Stimulated activated effector memory CD8-positive, alpha-beta T cell treated with anti-CD3 and anti-CD28 coated beads, Interleukin-12 subunit alpha, Interleukin-12 subunit beta, amount 100 ng/mL, for 72 hours (primary cell): ENCODE measurements around the gene ICAM4.

ENCODE experiments used
- ATAC-seq: fragments of 150-1000 bp; cut with Tn5 transposase; 2 replicates; pipeline ENCODE4 v1.10.0; 2021
- DNase-seq, 2 donors: peaks; one replicate each; pipeline ENCODE4 v3.0.0; 2021 to 2022; ENCODE audit warnings: low spot score in 2 of 2
- H3K27ac Mint-ChIP-seq: one replicate; pipeline ENCODE4 v1.8.0; 2022; ENCODE audit warnings: mild to moderate bottlenecking, mixed read lengths
- H3K36me3 Mint-ChIP-seq: one replicate; pipeline ENCODE4 v1.8.0; 2022; ENCODE audit warnings: mild to moderate bottlenecking, mixed read lengths
- H3K4me1 Mint-ChIP-seq: one replicate; pipeline ENCODE4 v1.8.0; 2022; ENCODE audit warnings: mixed read lengths
- H3K4me3 Mint-ChIP-seq: one replicate; pipeline ENCODE4 v1.8.0; 2022; ENCODE audit warnings: mild to moderate bottlenecking, mixed read lengths
- H3K9me3 Mint-ChIP-seq: one replicate; pipeline ENCODE4 v1.8.0; 2022; ENCODE audit warnings: mixed read lengths

The ICAM4 gene

DNA sequence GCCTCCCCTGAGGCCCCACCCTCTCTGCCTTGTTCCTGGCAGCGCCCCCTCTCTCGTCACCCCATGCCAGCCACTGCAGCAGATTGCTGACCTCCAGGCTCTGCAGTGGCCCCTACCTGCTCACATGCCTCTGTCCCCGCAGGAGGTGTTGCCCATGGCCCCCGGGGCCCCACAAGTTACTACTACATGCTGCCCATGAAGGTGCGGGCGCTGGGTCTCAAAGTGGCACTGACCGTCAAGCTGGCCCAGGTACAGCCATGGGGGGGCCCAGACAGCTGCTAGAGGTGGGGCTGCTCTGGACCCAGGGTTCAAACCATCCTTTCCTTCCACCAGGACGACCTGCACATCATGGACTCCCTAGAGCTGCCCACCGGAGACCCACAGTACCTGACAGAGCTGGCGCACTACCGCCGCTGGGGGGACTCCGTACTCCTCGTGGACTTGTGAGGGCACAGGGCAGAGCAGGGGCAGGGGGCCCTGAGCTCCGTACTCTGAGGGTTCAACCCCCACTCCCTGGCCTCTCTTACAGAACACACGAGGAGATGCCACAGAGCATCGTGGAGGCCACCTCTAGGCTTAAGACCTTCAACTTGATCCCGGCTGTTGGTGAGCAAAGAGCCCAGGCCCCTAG lies 28.6 kb upstream of the ICAM4 start:
- DNase-seq (no peak), ATAC-seq (no peak)
- Mint-ChIP-seq H3K4me1 (peaks cover 34% of the 10 kb centered on the region), H3K4me3 (no peak overlapping the region), H3K27ac (no peak overlapping the region), H3K9me3 (no peaks in the 10 kb centered on the region), H3K36me3 (peaks cover 68% of the 10 kb centered on the region)

DNA sequence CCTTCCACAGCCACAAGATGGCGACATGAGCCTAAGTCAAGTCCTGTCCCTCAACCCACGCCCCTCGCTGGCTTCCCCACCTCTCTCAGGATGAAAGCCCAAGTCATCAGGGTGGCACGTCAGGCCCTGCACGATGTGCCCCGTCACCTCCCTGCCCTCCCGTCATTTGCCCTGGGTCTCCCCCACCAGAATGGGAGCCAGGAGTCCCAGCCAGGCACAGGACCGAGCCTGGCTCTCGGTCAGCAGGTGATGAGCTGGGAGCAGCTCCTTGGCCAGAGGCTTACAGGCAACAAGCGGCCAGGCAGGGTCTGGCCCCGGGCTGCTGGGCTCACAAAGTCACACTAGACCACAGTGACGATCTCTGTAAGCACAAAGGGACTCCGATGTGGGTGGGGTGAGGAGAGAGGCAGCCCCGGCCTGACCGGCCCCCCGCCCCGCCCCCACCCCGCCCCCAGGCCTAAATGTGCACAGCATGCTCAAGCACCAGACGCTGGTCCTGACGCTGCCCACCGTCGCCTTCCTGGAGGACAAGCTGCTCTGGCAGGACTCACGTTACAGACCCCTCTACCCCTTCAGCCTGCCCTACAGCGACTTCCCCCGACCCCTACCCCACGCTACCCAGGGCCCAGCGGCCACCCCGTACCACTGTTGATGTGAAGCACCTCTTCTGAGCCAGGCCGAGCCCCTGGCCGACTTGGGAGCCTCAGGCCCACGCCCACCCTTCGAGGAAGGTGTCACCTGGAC lies 27.4 kb upstream of the ICAM4 start:
- Mint-ChIP-seq H3K36me3 (peaks cover 57% of the 10 kb centered on the region), H3K9me3 (no peaks in the 10 kb centered on the region), H3K27ac (peak overlapping the region; percentile 89), H3K4me3 (peak overlapping the region; percentile 69), H3K4me1 (peaks cover 25% of the 10 kb centered on the region)
- ATAC-seq (peak; percentile 88), DNase-seq (peak; percentile 89 to 94)

DNA sequence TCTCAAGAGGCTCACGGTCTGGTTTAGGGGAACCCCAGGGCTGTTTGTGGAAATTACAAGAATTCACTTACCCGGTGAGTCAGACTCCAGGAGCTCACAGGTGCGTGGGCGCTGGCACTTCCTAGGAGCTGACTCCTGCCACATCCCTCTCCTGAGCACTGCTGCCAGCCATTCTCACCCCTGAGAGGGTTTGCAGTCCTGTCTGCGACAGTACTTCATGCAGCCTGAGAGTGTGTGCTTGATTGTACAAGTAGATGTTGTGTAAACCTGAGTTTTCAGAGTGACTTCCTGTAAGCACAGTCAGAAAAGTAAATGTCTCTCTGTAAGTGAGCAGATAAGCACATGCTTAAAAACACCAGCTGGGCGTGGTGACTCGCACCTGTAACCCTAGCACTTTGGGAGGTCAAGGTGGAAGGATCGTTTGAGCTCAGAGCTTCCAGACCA lies 26.6 kb upstream of the ICAM4 start:
- DNase-seq (peak; percentile 41 to 79), ATAC-seq (peak; percentile 79)
- Mint-ChIP-seq H3K4me3 (peak overlapping the region; percentile 69), H3K4me1 (peaks cover 24% of the 10 kb centered on the region), H3K9me3 (no peaks in the 10 kb centered on the region), H3K27ac (peak overlapping the region; percentile 89), H3K36me3 (peaks cover 49% of the 10 kb centered on the region)

DNA sequence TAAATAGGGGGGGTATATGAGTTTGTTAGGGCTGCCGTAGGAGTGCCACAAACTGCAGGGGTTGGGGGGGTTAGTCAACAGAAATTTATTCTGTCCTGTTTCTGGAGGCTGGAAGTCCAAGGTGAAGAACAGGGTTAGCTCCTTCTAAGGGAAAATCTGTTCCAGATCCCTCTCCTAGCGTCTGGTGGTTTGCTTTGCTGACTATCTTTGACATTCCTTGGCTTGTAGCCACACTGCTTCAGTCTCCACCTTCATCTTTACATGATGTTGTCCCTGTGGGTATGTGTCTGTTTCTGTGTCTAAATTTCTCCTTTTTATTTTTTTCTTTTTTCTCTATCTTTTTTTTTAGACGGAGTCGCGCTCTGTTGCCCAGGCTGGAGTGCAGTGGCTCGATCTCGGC lies 24.0 kb upstream of the ICAM4 start:
- Mint-ChIP-seq H3K9me3 (no peaks in the 10 kb centered on the region), H3K36me3 (peaks cover 23% of the 10 kb centered on the region), H3K4me3 (no peak overlapping the region), H3K27ac (no peak overlapping the region), H3K4me1 (peaks cover 18% of the 10 kb centered on the region)
- DNase-seq: no peak
- no peak for ATAC-seq

DNA sequence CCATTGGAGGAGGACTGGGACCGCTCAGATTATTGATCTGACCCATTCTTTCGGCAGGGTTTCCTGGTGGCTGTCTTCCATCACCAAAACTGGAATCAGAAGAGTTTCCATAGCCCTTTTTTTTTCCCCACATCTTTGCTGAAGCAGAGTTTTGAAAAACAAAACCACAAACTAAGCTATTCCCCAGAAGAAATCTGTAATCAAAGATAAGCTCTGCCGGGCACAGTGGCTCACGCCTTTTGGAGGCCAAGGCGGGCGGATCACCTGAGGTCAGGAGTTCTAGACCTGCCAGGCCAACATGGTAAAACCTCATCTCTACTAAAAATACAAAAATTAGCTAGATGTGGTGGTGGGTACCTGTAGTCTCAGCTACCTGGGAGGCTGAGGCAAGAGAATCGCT lies 20.0 kb upstream of the ICAM4 start:
- H3K36me3 Mint-ChIP-seq: peaks cover 30% of the 10 kb centered on the region
- H3K4me3 Mint-ChIP-seq: no peak overlapping the region
- H3K27ac Mint-ChIP-seq: no peak overlapping the region
- no peak for ATAC-seq
- no peaks in the 10 kb centered on the region for H3K9me3 Mint-ChIP-seq
- H3K4me1 Mint-ChIP-seq: peaks cover 14% of the 10 kb centered on the region
- DNase-seq: no peak

DNA sequence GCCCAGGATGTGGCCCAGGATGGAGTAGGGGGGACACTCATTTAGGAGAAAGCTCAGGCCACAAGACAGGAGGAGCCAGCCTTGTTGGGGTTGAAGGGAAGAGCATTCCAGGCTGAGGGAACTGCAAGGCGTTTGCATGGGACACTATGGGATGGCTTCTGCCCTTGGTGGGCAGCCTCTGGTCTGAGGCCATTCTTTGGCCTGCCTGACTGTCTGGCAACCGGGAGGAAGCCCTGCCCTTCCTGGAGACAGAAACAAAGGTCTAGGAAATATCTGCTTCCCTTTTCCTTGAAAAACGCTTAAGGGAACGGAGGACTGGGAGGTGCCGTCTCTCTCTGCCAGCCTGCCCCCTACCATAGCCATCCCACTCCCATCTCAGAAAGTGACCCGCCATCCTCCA lies 18.7 kb upstream of the ICAM4 start:
- Mint-ChIP-seq H3K27ac (peak overlapping the region; percentile 69), H3K36me3 (peaks cover 44% of the 10 kb centered on the region), H3K9me3 (no peaks in the 10 kb centered on the region), H3K4me3 (no peak overlapping the region), H3K4me1 (peaks cover 21% of the 10 kb centered on the region)
- DNase-seq (no peak), ATAC-seq (no peak)

DNA sequence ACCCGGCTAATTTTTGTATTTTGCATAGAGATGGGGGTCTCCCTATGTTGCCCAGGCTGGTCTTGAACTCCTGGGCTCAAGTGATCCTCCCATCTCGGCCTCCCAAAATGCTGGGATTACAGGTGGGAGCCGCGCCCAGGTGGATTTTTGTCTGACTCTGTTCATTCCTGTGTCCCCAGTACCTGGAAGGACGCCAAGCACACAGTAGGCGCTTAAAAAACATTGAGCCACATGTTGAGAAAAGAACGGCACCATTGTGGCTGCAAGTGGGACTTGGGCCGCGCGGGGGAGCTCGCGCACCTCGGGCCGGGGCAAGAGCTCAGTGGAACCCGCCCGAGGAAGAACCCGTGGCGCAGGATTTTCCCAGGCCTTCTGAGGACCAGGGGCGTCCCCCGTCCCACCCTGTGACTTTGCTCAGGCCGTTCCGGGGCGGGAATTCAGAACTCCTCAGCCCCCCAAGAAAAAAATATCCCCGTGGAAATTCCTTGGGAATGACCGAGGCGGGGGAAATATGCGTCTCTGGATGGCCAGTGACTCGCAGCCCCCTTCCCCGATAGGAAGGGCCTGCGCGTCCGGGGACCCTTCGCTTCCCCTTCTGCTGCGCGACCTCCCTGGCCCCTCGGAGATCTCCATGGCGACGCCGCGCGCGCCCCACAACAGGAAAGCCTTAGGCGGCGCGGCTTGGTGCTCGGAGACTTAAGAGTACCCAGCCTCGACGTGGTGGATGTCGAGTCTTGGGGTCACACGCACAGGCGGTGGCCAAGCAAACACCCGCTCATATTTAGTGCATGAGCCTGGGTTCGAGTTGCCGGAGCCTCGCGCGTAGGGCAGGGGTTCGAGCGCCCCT lies 17.2 kb upstream of the ICAM4 start:
- peaks cover 59% of the 10 kb centered on the region for H3K36me3 Mint-ChIP-seq
- H3K4me3 Mint-ChIP-seq: peak overlapping the region; percentile 88
- DNase-seq (peak; percentile 96 to 97), ATAC-seq (peak; percentile 78)
- H3K4me1 Mint-ChIP-seq: peaks cover 33% of the 10 kb centered on the region
- H3K27ac Mint-ChIP-seq: peak overlapping the region; percentile 97
- no peaks in the 10 kb centered on the region for H3K9me3 Mint-ChIP-seq

DNA sequence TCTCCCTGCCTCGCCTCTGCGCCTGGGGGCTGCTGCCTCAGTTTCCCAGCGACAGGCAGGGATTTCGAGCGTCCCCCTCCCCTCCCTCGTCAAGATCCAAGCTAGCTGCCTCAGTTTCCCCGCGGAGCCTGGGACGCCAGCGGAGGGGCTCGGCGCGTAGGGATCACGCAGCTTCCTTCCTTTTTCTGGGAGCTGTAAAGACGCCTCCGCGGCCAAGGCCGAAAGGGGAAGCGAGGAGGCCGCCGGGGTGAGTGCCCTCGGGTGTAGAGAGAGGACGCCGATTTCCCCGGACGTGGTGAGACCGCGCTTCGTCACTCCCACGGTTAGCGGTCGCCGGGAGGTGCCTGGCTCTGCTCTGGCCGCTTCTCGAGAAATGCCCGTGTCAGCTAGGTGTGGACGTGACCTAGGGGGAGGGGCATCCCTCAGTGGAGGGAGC lies 16.6 kb upstream of the ICAM4 start:
- peak; percentile 84 to 93 for DNase-seq
- Mint-ChIP-seq H3K4me3 (peak overlapping the region; percentile 88), H3K27ac (peak overlapping the region; percentile 97), H3K36me3 (peaks cover 65% of the 10 kb centered on the region), H3K4me1 (peaks cover 40% of the 10 kb centered on the region), H3K9me3 (no peaks in the 10 kb centered on the region)
- peak; percentile 87 for ATAC-seq

DNA sequence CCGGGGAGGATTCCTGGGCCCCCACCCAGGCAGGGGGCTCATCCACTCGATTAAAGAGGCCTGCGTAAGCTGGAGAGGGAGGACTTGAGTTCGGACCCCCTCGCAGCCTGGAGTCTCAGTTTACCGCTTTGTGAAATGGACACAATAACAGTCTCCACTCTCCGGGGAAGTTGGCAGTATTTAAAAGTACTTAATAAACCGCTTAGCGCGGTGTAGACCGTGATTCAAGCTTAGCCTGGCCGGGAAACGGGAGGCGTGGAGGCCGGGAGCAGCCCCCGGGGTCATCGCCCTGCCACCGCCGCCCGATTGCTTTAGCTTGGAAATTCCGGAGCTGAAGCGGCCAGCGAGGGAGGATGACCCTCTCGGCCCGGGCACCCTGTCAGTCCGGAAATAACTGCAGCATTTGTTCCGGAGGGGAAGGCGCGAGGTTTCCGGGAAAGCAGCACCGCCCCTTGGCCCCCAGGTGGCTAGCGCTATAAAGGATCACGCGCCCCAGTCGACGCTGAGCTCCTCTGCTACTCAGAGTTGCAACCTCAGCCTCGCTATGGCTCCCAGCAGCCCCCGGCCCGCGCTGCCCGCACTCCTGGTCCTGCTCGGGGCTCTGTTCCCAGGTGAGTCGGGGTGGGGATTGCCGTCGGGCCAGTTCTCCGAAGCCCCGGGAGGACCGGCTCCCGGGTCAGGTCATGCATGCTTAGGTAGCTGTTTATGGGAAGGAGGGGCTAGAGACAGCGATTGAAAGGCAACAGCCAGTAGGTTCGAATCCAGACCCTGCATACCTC lies 15.9 kb upstream of the ICAM4 start, which contains the start of gene ICAM1:
Gene ICAM1, plus strand, starts transcription at position 505 of the 779 bp plus-strand sequence. Its CDS starts 40 bp downstream, at position 545.
- peak within 1 kb of the TSS; percentile 88 for H3K4me3 Mint-ChIP-seq
- peaks cover 71% of the 10 kb centered on the region for H3K36me3 Mint-ChIP-seq
- peak; percentile 75 for ATAC-seq
- peaks cover 41% of the 10 kb centered on the region for H3K4me1 Mint-ChIP-seq
- H3K27ac Mint-ChIP-seq: peak within 1 kb of the TSS; percentile 97
- DNase-seq: peak; percentile 77 to 95
- no peaks in the 10 kb centered on the region for H3K9me3 Mint-ChIP-seq

DNA sequence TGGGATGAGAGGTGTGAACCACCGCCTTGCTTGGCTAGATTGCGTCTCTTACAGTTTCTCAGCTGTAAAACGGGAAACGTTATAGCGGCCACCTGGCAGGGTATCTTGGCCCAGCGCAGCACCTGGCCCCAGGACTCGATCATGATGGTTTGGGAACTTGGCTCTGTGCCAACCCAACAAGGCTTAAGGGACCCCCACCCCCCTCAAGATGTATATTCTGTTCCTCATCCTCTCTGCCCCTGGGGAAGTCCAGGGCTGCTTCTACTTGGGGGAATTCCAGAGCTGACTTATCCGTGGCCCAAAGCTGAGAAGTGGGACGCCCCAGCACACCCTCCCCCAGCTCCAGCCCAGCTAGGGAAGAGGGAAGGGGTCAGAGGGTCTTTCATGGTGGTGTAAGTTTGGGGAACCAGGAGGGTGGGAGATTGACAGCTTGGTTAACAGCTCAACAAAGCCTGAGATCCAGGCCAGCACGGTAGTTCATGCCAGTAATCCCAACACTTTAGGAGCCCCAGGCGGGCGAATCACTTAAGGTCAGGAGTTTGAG lies 15.1 kb upstream of the ICAM4 start:
- Mint-ChIP-seq H3K27ac (peak overlapping the region; percentile 97), H3K4me3 (peak overlapping the region; percentile 88), H3K9me3 (no peaks in the 10 kb centered on the region), H3K4me1 (peaks cover 42% of the 10 kb centered on the region), H3K36me3 (peaks cover 80% of the 10 kb centered on the region)
- ATAC-seq: peak; percentile 14
- DNase-seq: peak in 1 of 2 donors; percentile 76

DNA sequence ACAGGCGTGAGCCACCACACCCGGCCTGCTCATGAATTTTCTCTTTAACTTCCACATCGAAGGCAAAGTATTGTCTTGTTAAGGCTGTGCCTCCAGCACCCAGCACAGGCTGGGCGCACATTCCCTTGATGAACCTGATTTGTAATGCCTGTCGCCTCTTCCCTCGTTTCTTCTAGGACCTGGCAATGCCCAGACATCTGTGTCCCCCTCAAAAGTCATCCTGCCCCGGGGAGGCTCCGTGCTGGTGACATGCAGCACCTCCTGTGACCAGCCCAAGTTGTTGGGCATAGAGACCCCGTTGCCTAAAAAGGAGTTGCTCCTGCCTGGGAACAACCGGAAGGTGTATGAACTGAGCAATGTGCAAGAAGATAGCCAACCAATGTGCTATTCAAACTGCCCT lies 12.2 kb upstream of the ICAM4 start:
- Mint-ChIP-seq H3K36me3 (peaks cover 100% of the 10 kb centered on the region), H3K4me3 (peak overlapping the region; percentile 88), H3K4me1 (peaks cover 62% of the 10 kb centered on the region), H3K9me3 (no peaks in the 10 kb centered on the region), H3K27ac (peak overlapping the region; percentile 77)
- DNase-seq (no peak), ATAC-seq (no peak)

DNA sequence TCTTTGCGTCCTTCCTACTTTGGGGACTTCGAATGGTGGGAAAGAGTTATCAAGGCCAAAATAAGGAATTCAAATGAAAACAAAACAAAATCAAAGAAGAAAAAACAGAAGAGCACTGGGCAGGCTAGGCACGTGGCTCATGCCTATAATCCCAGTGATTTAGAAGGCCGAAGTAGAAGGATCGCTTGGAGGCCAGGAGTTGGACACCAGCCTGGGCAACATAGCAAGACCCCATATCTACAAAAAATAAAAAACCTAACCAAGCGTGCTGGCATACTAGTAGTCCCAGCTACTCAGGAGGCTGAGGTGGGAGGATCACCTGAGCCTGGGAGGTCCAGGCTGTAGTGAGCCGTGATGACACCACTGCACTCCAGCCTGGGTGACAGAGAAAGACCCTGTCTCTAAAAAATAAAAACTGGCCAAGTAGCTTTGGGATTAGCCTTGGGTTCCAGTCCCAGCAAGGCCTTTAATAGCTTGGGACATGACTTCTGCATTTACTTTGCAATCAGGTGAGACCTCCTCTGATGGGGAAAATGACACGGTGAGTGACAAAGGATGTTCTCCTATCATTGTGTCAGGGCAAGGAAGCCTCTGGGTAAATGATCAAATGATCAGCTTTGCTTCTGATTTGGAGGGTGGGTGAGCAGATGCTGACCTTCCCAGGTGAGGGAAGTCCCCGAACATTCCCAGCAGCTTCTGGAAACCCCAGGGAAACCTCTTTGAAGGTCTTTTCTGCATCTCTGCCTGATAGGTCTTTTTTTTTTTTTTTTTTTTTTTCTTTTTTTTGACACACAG lies 8.8 kb upstream of the ICAM4 start:
- H3K4me3 Mint-ChIP-seq: peak overlapping the region; percentile 34

DNA sequence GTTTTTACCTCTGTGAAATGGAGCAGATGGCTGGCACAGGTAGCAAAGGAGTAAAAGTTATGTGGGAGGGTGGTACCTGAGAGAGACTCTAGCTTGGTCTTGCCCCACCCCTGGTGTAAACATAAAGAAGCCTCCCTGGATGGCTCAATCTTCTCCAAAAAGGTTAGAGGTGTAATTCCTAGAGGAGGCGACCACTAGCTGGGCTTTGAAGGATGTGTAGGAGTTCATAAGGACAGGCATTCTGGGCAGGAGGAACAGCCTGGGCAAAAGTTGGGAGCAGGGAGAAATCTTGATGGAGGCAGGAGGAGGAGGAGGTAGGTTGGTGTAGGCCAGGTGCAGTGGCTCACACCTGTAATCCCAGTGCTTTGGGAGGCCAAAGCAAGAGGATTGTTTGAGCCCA lies 7.8 kb upstream of the ICAM4 start:
- ATAC-seq (no peak), DNase-seq (no peak)
- no peaks in the 10 kb centered on the region for H3K9me3 Mint-ChIP-seq
- H3K27ac Mint-ChIP-seq: peak overlapping the region; percentile 85
- peak overlapping the region; percentile 37 for H3K4me3 Mint-ChIP-seq
- peaks cover 100% of the 10 kb centered on the region for H3K36me3 Mint-ChIP-seq
- H3K4me1 Mint-ChIP-seq: peaks cover 51% of the 10 kb centered on the region

More for the DNA sequence above, 8.8 kb upstream of the ICAM4 start:
- ATAC-seq: no peak
- no peak for DNase-seq
- Mint-ChIP-seq H3K9me3 (no peaks in the 10 kb centered on the region), H3K36me3 (peaks cover 100% of the 10 kb centered on the region), H3K4me1 (peaks cover 54% of the 10 kb centered on the region), H3K27ac (peak overlapping the region; percentile 85)
